A673 (cell line): Measurements from ENCODE around the gene DNAJC22. TPM values are rescaled to one million over a fixed set of nuclear protein-coding genes. Genes with fewer than 3 reads are reported as not detected.

Source experiments
- BruUV-seq: library from RNA; stranded (reverse); fragments of 400-500 nt; replicated peaks from 2 replicates; lab custom pipeline; 2021; lab: Mats Ljungman, UMichigan
- CTCF ChIA-PET: fragments of 300-600 bp; sonication (Branson Sonifier 250); formaldehyde crosslinking; loops from one replicate; lab custom pipeline; 2022; ENCODE audit warnings: antibody characterized with exemption; lab: Charles Lee
- POLR2A ChIA-PET: fragments of 300-600 bp; sonication (Branson Sonifier 250); formaldehyde crosslinking; loops from one replicate; lab custom pipeline; 2022; ENCODE audit warnings: antibody characterized with exemption; ENCODE audit not compliant: low non-redundant PET; lab: Charles Lee
- DNase-seq: peaks from one replicate; pipeline ENCODE4 v3.0.0-alpha.2; 2015; ENCODE audit warnings: low spot score
- H3K27ac ChIP-seq: fragments of 200-600 bp; sonication (generic); 2 replicates; pipeline ENCODE4 v1.5.1; 2016; ENCODE audit warnings: mixed run types, low read depth, mild to moderate bottlenecking, mixed read lengths, antibody characterized with exemption, low read length; ENCODE audit not compliant: poor library complexity, severe bottlenecking
- H3K27me3 ChIP-seq: fragments of 200-600 bp; sonication (generic); replicated peaks from 2 replicates; pipeline ENCODE4 v1.6.1; 2017; ENCODE audit warnings: mixed run types, low read depth, mild to moderate bottlenecking, mixed read lengths, antibody characterized with exemption, low read length; ENCODE audit not compliant: insufficient read depth, poor library complexity
- H3K36me3 ChIP-seq: fragments of 200-600 bp; sonication (generic); 2 replicates; pipeline ENCODE4 v1.6.1; 2016; ENCODE audit warnings: mixed run types, mild to moderate bottlenecking, mixed read lengths, antibody characterized with exemption, low read length; ENCODE audit not compliant: insufficient read depth, poor library complexity, severe bottlenecking
- H3K4me1 ChIP-seq: fragments of 200-600 bp; sonication (generic); 2 replicates; pipeline ENCODE4 v1.6.1; 2017; ENCODE audit warnings: mixed run types, mild to moderate bottlenecking, mixed read lengths, antibody characterized with exemption, low read length; ENCODE audit not compliant: insufficient read depth, poor library complexity, severe bottlenecking
- H3K4me3 ChIP-seq: fragments of 200-600 bp; sonication (generic); 2 replicates; pipeline ENCODE4 v1.5.1; 2016; ENCODE audit warnings: low read depth, mixed run types, mild to moderate bottlenecking, mixed read lengths, low read length; ENCODE audit not compliant: poor library complexity, severe bottlenecking
- H3K9me3 ChIP-seq: fragments of 200-600 bp; sonication (generic); 2 replicates; pipeline ENCODE4 v1.6.1; 2016; ENCODE audit warnings: mixed run types, low read depth, mild to moderate bottlenecking, mixed read lengths, antibody characterized with exemption, low read length; ENCODE audit not compliant: poor library complexity, severe bottlenecking
- EZH2 ChIP-seq: fragments of 200-600 bp; sonication (generic); IDR thresholded peaks from 2 replicates; pipeline ENCODE4 v1.6.1; 2017; ENCODE audit warnings: borderline replicate concordance, low read depth, mild to moderate bottlenecking, mixed read lengths, antibody characterized with exemption, low read length; ENCODE audit not compliant: poor library complexity, severe bottlenecking
- intact Hi-C: fragments of 100-400 bp; cut with micrococcal nuclease; formaldehyde crosslinking; loops from one replicate; pipeline ENCODE4 v1.10.0; 2022; ENCODE audit not compliant: unreplicated experiment
- total RNA-seq: library from RNA; stranded (reverse); gene quantifications from 2 replicates; pipeline ENCODE4 v1.2.3, GENCODE V29; 2021
- TF ChIP-seq, protein P1 (sequence below): fragments of 300-800, 200-600 bp; sonication (generic); conservative IDR thresholded peaks from 2 replicates; pipeline ENCODE4 v1.5.1; 2017; ENCODE audit warnings: low read depth, mild to moderate bottlenecking, antibody characterized with exemption, low read length, moderate library complexity, mixed read lengths

Gene DNAJC22
- total RNA-seq, 1 experiment from 2014 or later, result 1.9 TPM

DNA sequence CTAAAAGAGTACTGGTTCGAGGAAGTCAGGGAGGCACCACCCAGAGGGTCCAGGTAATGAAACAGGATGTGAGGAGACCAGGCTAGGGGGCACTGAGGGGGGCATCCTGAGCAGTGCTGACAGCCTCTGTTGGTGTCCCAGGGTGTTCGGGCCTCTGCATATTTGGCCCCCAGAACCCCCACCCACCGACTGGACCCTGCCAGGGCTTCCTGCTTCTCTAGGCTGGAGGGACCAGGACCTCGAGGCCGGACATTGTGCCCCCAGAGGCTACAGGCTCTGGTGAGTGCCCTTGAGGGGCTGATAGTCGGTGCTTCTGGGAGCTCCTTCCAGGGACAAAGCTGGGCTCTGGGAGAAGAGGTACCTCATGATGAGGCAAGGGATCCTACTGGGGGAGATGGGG, 21.1 kb upstream of the DNAJC22 start:
- BruUV-seq, result no TSS peak
- Histone ChIP-seq H3K4me1 (peaks cover 13% of the 10 kb centered on the region), H3K9me3 (no peaks in the 10 kb centered on the region), H3K27ac (peak overlapping the region; percentile 7), H3K4me3 (no peak overlapping the region), H3K36me3 (peaks cover 53% of the 10 kb centered on the region), H3K27me3 (no peaks in the 10 kb centered on the region)
- DNase-seq, result no peak
- CTCF ChIA-PET, result no interaction called here
- no peak for TF ChIP-seq EZH2
- TF ChIP-seq, protein P1, sequence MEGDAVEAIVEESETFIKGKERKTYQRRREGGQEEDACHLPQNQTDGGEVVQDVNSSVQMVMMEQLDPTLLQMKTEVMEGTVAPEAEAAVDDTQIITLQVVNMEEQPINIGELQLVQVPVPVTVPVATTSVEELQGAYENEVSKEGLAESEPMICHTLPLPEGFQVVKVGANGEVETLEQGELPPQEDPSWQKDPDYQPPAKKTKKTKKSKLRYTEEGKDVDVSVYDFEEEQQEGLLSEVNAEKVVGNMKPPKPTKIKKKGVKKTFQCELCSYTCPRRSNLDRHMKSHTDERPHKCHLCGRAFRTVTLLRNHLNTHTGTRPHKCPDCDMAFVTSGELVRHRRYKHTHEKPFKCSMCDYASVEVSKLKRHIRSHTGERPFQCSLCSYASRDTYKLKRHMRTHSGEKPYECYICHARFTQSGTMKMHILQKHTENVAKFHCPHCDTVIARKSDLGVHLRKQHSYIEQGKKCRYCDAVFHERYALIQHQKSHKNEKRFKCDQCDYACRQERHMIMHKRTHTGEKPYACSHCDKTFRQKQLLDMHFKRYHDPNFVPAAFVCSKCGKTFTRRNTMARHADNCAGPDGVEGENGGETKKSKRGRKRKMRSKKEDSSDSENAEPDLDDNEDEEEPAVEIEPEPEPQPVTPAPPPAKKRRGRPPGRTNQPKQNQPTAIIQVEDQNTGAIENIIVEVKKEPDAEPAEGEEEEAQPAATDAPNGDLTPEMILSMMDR, result no peak
- intact Hi-C loops, result no loop called here
- POLR2A ChIA-PET, result no interaction called here

DNA sequence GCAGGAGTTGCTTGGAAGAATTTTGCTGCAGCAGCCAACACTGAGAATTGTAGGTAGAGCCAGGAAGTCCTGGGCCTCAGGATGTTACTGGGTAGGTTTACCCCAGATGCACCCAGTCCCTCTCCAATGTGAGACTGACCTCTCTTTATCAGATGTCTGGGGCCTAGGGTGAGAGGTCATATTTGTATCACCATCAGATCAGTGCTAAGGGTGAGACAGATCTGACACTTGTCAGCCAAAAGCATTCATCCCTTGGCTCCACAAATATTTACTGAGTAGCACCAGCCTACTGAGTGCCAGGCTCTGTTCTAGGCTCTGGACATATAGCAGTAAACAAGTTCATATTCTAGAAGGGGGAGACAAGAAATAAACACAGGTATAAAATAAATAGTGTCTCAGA, 19.3 kb upstream of the DNAJC22 start:
- TF ChIP-seq, protein P1, result no peak
- TF ChIP-seq EZH2, result no peak

DNA sequence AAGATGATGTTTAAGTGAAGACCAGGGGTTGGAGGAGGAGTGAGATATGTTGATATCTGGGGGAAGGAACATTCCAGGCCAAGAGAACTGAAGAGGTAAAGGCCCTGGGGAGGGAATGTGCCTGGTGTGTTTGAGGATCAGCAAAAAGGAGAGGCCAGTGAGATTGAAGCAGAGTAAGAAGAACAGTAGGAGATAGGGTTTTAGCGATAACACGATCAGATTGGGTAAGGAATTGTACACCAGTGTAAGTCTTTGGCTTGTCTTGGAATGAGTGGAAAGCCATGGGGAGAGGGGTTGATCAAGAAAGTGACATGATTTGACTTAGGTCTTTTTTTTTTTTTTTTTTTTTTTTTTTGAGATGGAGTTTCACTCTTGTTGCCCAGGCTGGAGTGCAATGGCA, 18.8 kb upstream of the DNAJC22 start:
- BruUV-seq, result no TSS peak
- H3K4me3 ChIP-seq, result no peak overlapping the region
- DNase-seq, result no peak
- intact Hi-C loops, result no loop called here
- no peak overlapping the region for H3K27ac ChIP-seq
- CTCF ChIA-PET, result no interaction called here
- POLR2A ChIA-PET, result no interaction called here
- peaks cover 7% of the 10 kb centered on the region for H3K4me1 ChIP-seq
- H3K9me3 ChIP-seq, result no peaks in the 10 kb centered on the region
- H3K36me3 ChIP-seq, result peaks cover 60% of the 10 kb centered on the region
- TF ChIP-seq, protein P1, result no peak
- TF ChIP-seq EZH2, result no peak
- no peaks in the 10 kb centered on the region for H3K27me3 ChIP-seq

More for the DNA sequence above, 19.3 kb upstream of the DNAJC22 start:
- H3K27me3 ChIP-seq, result no peaks in the 10 kb centered on the region
- H3K4me3 ChIP-seq, result no peak overlapping the region
- ChIA-PET POLR2A (no interaction called here), CTCF (no interaction called here)
- no peak for DNase-seq
- H3K27ac ChIP-seq, result no peak overlapping the region
- BruUV-seq, result no TSS peak
- intact Hi-C loops, result no loop called here
- H3K9me3 ChIP-seq, result no peaks in the 10 kb centered on the region
- H3K36me3 ChIP-seq, result peaks cover 60% of the 10 kb centered on the region
- peaks cover 8% of the 10 kb centered on the region for H3K4me1 ChIP-seq
